Esophagus squamous epithelium (tissue), 5 donors: ENCODE measurements around the gene TMEM256. TPM values are rescaled to one million over a fixed set of nuclear protein-coding genes. Genes with fewer than 3 reads are reported as not detected.
A peak's percentile ranks its signal among the peaks of the same experiment; 100 is the strongest.

ENCODE experiments used
- DNase-seq: peaks from one replicate; lab custom pipeline; 2025; lab: John Stamatoyannopoulos, UW
- H3K27ac ChIP-seq, 4 donors: fragments of 200-600 bp; sonication (generic); one replicate each; pipeline ENCODE4 v1.5.1; 2016 to 2019; ENCODE audit warnings: mild to moderate bottlenecking in 1 of 4
- H3K27me3 ChIP-seq, 4 donors: fragments of 200-600 bp; sonication (generic); 1 replicate in 3 of 4; 2 replicates in 1 of 4; pipeline versions ENCODE4 v1.5.1 to v1.6.0; 2017 to 2021; ENCODE audit warnings: antibody characterized with exemption in 1 of 4
- H3K36me3 ChIP-seq, 3 donors: fragments of 200-600 bp; sonication (generic); one replicate each; pipeline ENCODE4 v1.5.1; 2016 to 2019
- H3K4me1 ChIP-seq, 3 donors: fragments of 200-600 bp; sonication (generic); one replicate each; pipeline ENCODE4 v1.5.1; 2017 to 2019
- H3K4me3 ChIP-seq, 4 donors: fragments of 200-600 bp; sonication (generic); 1 replicate in 3 of 4; 2 replicates in 1 of 4; pipeline ENCODE4 v1.5.1; 2016 to 2019; ENCODE audit warnings: mild to moderate bottlenecking in 2 of 4, moderate library complexity in 1 of 4
- H3K9me3 ChIP-seq, 3 donors: fragments of 200-600 bp; sonication (generic); one replicate each; pipeline ENCODE4 v1.5.1; 2016 to 2019
- CTCF ChIP-seq, 6 experiments: fragments of 450-650 bp in 4 of 6; fragments of 200-600 bp in 2 of 6; sonication (generic) in 2 of 6; IDR thresholded peaks; one replicate each; pipeline ENCODE4 v1.5.1; 2016 to 2019; ENCODE audit warnings: antibody characterized with exemption in 6 of 6, mild to moderate bottlenecking in 4 of 6, moderate library complexity in 4 of 6
- POLR2A ChIP-seq, 4 donors: fragments of 450-650 bp; IDR thresholded peaks; one replicate each; pipeline ENCODE4 v1.6.1; 2017; ENCODE audit warnings: antibody characterized with exemption in 4 of 4, mild to moderate bottlenecking in 4 of 4, moderate library complexity in 3 of 4
- WGBS, 2 donors: methylation state at CpG; one replicate each; pipeline ENCODE4 v1.1.5; 2018; 5-methylcytosine and 5-hydroxymethylcytosine counted together
- intact Hi-C: fragments of 100-400 bp; cut with DNase I; formaldehyde crosslinking; loops from one replicate; pipeline ENCODE4 v1.15.0; 2022
- total RNA-seq, 4 donors: library from RNA; depleted of rRNA; stranded (reverse); fragments of >200 nt; gene quantifications; one replicate each; pipeline ENCODE4 v1.1.0, GENCODE V29; 2016
- donor health status: DM: yes; HTN: yes; CAD: no.

TMEM256 gene
- total RNA-seq, 4 donors from 2014 or later, result 27.9 to 88.0 (median 66.7) TPM

DNA sequence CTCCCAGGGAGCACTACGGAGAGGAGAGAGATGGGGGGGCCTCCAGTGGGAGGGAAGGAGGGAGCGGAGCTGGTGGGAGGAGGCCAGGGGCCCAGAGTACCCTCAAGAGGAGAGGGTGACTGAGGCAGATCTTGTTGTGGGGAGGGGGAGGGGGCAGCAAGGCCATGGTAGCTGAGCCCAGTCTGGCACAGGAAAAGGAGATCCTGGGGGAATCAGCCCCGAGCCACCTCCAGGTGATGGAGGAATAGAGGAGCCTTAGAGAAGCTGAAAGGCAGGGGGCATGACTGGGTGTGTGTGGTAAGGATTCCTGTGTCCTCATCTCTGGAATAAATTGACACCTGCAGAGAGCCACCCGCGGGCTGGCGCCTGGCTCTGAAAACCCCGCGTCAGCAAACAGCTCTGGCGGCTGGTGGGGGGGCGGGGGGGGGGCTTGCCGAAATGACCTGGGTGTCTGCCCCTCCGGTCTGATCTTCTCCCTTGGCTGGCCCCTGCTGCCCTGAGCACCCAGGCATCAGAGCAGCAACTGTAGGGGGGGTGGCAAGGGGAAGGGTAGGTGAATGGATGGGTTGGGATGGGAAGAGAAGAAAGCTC is 2.4 kb upstream of the TMEM256 start:
- intact Hi-C loops, result no loop called here

GRCh38 chr17:7405350-7406234 is 1.7 kb upstream of the TMEM256 start:
- no peaks in the 10 kb centered on the region for H3K9me3 ChIP-seq
- peaks cover 0 to 22% (median 0%) of the 10 kb centered on the region in 3 donors for H3K36me3 ChIP-seq
- intact Hi-C loops, result no loop called here
- peak overlapping the region; percentile 43 to 92 (median 74) for H3K4me3 ChIP-seq
- WGBS, 2 donors, result 24% methylated on average over 13 of the region's 38 CpGs
- TF ChIP-seq CTCF (IDR thresholded peaks at IDR 0.05), result no peak
- TF ChIP-seq POLR2A (IDR thresholded peaks at IDR 0.05), result no peak
- peaks cover 13 to 42% (median 26%) of the 10 kb centered on the region in 3 donors for H3K4me1 ChIP-seq
- H3K27ac ChIP-seq, result peak overlapping the region; percentile 85 to 95 (median 92)
- DNase-seq, result no peak
- H3K27me3 ChIP-seq, result peaks cover 0 to 10% (median 0%) of the 10 kb centered on the region in 4 donors

More for the DNA sequence above, 2.4 kb upstream of the TMEM256 start:
- H3K4me3 ChIP-seq, result peak overlapping the region in 2 of 4 donors; percentile 80 to 92
- WGBS, 2 donors, result 60 to 64% methylated on average over 3 to 5 of the region's 12 CpGs
- peaks cover 0 to 10% (median 0%) of the 10 kb centered on the region in 4 donors for H3K27me3 ChIP-seq
- DNase-seq, result no peak
- H3K4me1 ChIP-seq, result peaks cover 13 to 42% (median 26%) of the 10 kb centered on the region in 3 donors
- peaks cover 0 to 22% (median 0%) of the 10 kb centered on the region in 3 donors for H3K36me3 ChIP-seq
- H3K27ac ChIP-seq, result peak overlapping the region in 2 of 4 donors; percentile 90 to 93
- no peaks in the 10 kb centered on the region for H3K9me3 ChIP-seq
- TF ChIP-seq POLR2A (IDR thresholded peaks at IDR 0.05), result no peak
- no peak for TF ChIP-seq CTCF (IDR thresholded peaks at IDR 0.05)

GRCh38 chr17:7404737-7405349 is 946 bp upstream of the TMEM256 start:
- Histone ChIP-seq H3K9me3 (no peaks in the 10 kb centered on the region), H3K4me3 (peak overlapping the region; percentile 43 to 92 (median 74)), H3K27ac (peak overlapping the region; percentile 85 to 95 (median 92)), H3K36me3 (peaks cover 0 to 16% (median 0%) of the 10 kb centered on the region in 3 donors), H3K27me3 (peaks cover 0 to 10% (median 0%) of the 10 kb centered on the region in 4 donors), H3K4me1 (peaks cover 13 to 42% (median 26%) of the 10 kb centered on the region in 3 donors)
- intact Hi-C loops, result no loop called here
- no peak for DNase-seq
- WGBS, 2 donors, result no CpG with 5 or more reads among the region's 65 CpGs
- peak in 2 of 4 donors; percentile 63 to 66 for TF ChIP-seq POLR2A (IDR thresholded peaks at IDR 0.05)
- TF ChIP-seq CTCF (IDR thresholded peaks at IDR 0.05), result no peak

GRCh38 chr17:7403727-7403976 is 245 bp downstream of the TMEM256 start:
- peak overlapping the region; percentile 85 to 95 (median 92) for H3K27ac ChIP-seq
- H3K27me3 ChIP-seq, result peaks cover 0 to 10% (median 0%) of the 10 kb centered on the region in 4 donors
- no peaks in the 10 kb centered on the region for H3K9me3 ChIP-seq
- peak overlapping the region; percentile 43 to 92 (median 74) for H3K4me3 ChIP-seq
- no peak for DNase-seq
- H3K36me3 ChIP-seq, result peaks cover 0 to 4% (median 0%) of the 10 kb centered on the region in 3 donors
- 0% methylated on average over 7 of the region's 13 CpGs; no CpG with 5 or more reads in 1 of the 2 donors for WGBS, 2 donors
- TF ChIP-seq POLR2A (IDR thresholded peaks at IDR 0.05) (no peak), CTCF (IDR thresholded peaks at IDR 0.05) (no peak)
- intact Hi-C loops, result no loop called here
- H3K4me1 ChIP-seq, result peaks cover 13 to 42% (median 26%) of the 10 kb centered on the region in 3 donors
